HT1080 (cell line): ENCODE data around the gene DNAAF6. TPM values are rescaled to one million over a fixed set of nuclear protein-coding genes. Genes with fewer than 3 reads are reported as not detected.

ENCODE experiments used
- DNase-seq: peaks from one replicate; pipeline ENCODE4 v3.0.0-alpha.2; 2015; ENCODE audit warnings: low read depth
- small RNA-seq: library from RNA; depleted of rRNA; stranded (forward); fragments of <200 nt; gene quantifications from one replicate; pipeline ENCODE3, GENCODE V24; 2014
- total RNA-seq: library from RNA; depleted of rRNA; stranded (reverse); fragments of >200 nt; shearing (Covaris generic); gene quantifications from 2 replicates; pipeline ENCODE4 v1.2.3, GENCODE V29; 2014; rRNA removed

The DNAAF6 gene
- total RNA-seq, 1 experiment from 2014 or later: not detected

GRCh38 chrX:107293056-107293455, 86.6 kb downstream of the DNAAF6 start:
- no peak for DNase-seq

Small RNA genes lying within 50 kb of the gene (small RNA-seq; reads per million reads assigned to genes)
- not detected for gene RF00019

Other genes starting within 250 kb of the DNAAF6 start
- gene MORC4, start 206.4 kb upstream of the DNAAF6 start, total RNA-seq: 14.4 and 14.7 TPM in 2 replicates
- gene RBM41, start 87.8 kb upstream of the DNAAF6 start, total RNA-seq: 6.3 and 8.1 TPM in 2 replicates
- gene NUP62CL, start 178 bp upstream of the DNAAF6 start, total RNA-seq: not detected in 2 replicates
- gene FRMPD3, start 243.0 kb downstream of the DNAAF6 start, total RNA-seq: 0.03 and 0.08 TPM in 2 replicates